RWPE1 (cell line): ENCODE results near the gene SMIM22.
"Not testable (repeated sequence)": the region's sequence is repeated elsewhere in the genome, so short reads cannot be mapped to it uniquely, and the experiment has no call there.

Experiments used
- CTCF ChIA-PET: fragments of 350-600 bp; sonication (Branson Sonifier 250); formaldehyde crosslinking; extraction: SDS; loops from one replicate; lab custom pipeline; 2021; lab: Yijun Ruan, JAX
- POLR2A ChIA-PET: fragments of 400-600 bp; formaldehyde crosslinking; extraction: SDS; loops from one replicate; lab custom pipeline; 2020; ENCODE audit warnings: antibody characterized with exemption; ENCODE audit not compliant: low non-redundant PET; lab: Yijun Ruan, JAX
- DNase-seq: peaks from one replicate; pipeline ENCODE4 v3.0.0; 2012; ENCODE audit warnings: low spot score
- H3K27ac ChIP-seq: fragments of 450-650 bp; 2 replicates; pipeline ENCODE4 v1.5.1; 2017
- TF ChIP-seq, protein P1 (sequence below): fragments of 450-650 bp; conservative IDR thresholded peaks from 2 replicates; pipeline ENCODE4 v1.5.1; 2017; ENCODE audit warnings: low read depth, mild to moderate bottlenecking

The SMIM22 gene

DNA sequence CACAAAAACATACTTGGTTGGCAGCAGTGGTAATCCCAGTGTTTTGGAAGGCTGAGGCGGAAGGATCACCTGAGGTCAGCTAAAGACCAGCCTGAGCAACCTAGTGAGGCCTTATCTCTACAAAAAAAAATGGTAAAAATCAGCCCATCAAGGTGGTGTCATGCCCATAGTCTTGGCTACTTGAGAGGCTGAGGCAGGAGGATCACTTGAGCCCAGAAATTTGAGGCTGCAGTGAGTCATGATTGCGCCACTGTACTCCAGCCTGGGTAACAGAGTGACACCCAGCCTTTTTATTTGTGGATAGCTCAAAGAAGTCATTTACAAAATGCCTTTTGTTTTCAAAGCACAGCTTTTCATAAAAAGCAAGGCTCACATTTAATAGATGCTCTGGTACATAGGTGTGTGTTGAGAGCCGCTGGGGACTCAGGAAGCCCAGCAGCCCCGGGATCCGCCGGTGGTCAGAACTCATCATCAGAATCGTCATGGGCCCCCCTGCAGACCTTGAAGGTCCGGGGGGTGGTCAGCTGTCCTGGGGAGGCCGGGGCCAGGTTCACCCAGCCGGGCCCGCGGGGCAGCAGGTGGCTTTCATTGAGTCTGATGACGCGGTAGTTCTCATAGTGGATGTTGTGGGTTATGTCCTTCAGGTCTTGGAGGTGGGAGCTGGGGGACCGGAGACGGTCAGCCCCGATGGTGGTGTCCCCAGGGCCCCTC is 17.7 kb upstream of the SMIM22 start:
- ChIA-PET CTCF (interaction anchor here (0.6 kb wide), 1 partner anchor 53 kb away, joined by 7 read pairs; no protein-coding TSS in a partner anchor), POLR2A (interaction anchor here (0.6 kb wide), 1 partner anchor 8 kb away, joined by 3 read pairs; no protein-coding TSS in a partner anchor)
- no peak overlapping the region for H3K27ac ChIP-seq
- DNase-seq, result no peak
- TF ChIP-seq, protein P1, sequence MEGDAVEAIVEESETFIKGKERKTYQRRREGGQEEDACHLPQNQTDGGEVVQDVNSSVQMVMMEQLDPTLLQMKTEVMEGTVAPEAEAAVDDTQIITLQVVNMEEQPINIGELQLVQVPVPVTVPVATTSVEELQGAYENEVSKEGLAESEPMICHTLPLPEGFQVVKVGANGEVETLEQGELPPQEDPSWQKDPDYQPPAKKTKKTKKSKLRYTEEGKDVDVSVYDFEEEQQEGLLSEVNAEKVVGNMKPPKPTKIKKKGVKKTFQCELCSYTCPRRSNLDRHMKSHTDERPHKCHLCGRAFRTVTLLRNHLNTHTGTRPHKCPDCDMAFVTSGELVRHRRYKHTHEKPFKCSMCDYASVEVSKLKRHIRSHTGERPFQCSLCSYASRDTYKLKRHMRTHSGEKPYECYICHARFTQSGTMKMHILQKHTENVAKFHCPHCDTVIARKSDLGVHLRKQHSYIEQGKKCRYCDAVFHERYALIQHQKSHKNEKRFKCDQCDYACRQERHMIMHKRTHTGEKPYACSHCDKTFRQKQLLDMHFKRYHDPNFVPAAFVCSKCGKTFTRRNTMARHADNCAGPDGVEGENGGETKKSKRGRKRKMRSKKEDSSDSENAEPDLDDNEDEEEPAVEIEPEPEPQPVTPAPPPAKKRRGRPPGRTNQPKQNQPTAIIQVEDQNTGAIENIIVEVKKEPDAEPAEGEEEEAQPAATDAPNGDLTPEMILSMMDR, result no peak

DNA sequence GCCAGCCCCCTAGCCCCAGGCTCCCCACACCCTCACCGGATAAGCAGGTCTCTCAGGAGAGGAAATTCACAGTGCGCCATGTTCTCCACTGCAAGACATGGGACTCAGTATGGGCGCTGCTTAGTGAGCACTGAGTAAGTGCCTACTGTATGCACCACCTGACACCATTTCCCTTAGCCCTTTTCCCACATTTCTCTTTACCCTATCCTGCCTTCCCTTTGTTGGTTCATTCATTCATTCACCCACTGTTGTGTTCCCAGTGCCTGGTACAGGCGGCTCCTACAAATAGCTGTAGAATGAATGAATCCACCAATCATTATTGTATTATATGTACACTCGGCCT is 17.1 kb upstream of the SMIM22 start:
- no peak overlapping the region for H3K27ac ChIP-seq
- ChIA-PET POLR2A (no interaction called here), CTCF (no interaction called here)
- DNase-seq, result no peak
- TF ChIP-seq, protein P1, result no peak

DNA sequence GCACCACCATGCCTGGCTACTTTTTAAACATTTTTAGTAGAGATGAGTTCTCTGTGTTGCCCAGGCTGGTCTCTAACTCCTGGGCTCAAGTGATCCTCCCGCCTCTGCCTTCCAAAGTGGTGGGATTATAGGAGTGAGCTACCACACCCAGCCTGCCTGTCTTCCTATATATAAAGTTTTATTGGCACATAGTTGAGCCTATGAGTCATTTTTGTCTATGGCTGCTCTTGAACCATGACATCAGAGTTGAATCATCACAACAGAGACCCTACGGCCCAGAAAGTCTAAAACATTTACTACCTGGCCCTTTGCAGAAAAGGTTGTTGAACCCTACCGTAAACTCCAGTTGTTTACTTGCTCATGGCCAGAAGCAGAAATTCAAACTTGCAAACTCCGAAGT is 14.9 kb upstream of the SMIM22 start:
- H3K27ac ChIP-seq, result no peak overlapping the region
- DNase-seq, result peak; percentile 13
- CTCF ChIA-PET, result no interaction called here
- TF ChIP-seq, protein P1, result no peak
- POLR2A ChIA-PET, result no interaction called here

DNA sequence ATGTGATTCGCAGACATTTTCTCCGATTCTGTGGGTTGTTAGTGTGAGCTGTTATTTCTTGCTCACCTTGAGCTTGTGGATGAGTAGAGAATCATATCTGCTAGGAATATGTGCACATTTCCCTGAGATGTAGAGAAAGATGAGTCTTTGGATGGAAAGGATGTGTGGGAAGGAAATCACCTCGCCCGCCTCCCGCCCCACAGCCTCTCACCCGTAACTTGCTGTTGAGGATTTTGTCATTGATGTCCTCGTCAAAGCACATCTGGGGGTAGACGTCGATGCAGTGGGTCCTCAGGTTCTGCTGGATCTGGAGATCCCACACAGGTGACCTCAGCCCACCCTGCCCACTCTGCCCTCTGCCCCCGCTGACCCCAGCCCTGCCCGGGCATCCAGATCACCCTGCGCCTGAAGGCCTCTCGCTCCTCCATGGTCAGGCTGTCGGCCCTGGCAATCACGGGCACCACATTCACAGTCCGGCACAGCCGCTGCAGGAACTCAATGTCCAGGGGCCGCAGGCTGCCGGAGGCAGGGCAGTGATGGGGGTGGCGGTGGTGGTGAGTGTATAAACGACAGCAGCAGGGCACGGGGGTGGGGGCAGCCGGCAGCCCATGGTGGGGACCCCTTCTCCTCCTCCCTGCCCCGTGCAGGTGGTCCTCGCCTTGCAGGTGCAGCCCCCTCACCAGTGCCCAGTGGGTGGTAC is 11.8 kb upstream of the SMIM22 start:
- ChIA-PET POLR2A (no interaction called here), CTCF (no interaction called here)
- no peak overlapping the region for H3K27ac ChIP-seq
- TF ChIP-seq, protein P1, result no peak
- no peak for DNase-seq

DNA sequence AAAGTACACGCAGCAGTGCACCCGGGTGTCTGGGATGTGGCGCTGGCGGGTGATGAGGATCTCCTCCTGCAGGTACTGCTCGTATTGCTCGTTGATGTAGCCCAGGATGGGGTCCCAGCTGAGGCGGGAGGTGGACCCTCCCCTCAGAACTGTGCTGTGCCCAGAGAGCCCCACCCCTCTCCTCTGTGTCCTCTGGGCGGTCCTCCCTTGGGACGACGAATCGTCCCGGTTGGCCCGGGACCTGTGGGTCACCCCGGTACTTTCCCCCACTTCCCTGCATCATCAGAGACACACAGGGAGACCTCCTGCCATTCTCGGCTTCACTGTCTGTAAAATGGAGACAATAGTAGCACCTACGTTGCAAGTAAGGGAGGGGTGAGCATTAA is 11.2 kb upstream of the SMIM22 start:
- TF ChIP-seq, protein P1, result no peak
- POLR2A ChIA-PET, result interaction anchor here (0.7 kb wide), 1 partner anchor 82 kb away, joined by 4 read pairs; no protein-coding TSS in a partner anchor
- CTCF ChIA-PET, result no interaction called here
- H3K27ac ChIP-seq, result no peak overlapping the region
- DNase-seq, result no peak

DNA sequence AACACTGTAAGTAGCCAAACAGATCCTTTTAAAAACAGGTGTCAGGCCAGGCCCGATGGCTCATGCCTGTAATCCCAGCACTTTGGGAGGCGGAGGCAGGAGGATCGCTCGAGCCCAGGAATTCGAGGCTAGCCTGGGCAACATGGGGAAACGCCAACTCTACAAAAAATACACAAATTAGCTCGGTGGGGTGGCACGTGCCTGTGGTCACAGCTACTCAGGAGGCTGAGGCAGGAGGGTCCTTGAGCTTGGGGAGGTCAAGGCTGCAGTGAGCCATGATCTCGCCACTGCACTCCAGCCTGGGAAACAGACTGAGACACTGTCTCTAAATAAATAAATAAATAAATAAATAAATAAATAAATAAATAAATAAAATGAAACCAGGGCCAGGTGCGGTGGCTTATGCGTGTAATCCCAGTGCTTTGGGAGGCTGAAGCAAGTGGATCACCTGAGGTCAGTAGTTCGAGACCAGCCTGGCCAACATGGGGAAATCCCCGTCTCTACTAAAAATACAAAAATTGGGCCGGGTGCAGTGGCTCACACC is 10.7 kb upstream of the SMIM22 start:
- H3K27ac ChIP-seq, DNase-seq, CTCF ChIA-PET: not testable (repeated sequence)
- POLR2A ChIA-PET, result interaction anchor here (0.7 kb wide), 1 partner anchor 82 kb away, joined by 4 read pairs; no protein-coding TSS in a partner anchor
